SK-N-SH treated with all-trans-retinoic acid at 6 μM for 48 hours (cell line): ENCODE data around the gene XRCC4.
"Not testable (repeated sequence)": the region's sequence is repeated elsewhere in the genome, so short reads cannot be mapped to it uniquely, and the experiment has no call there.

Experiments
- ATAC-seq: fragments of 200-7000 bp; cut with Tn5 transposase; 3 replicates; pipeline ENCODE4 v1.9.1; 2020; ENCODE audit warnings: mild to moderate bottlenecking, moderate library complexity
- ARNTL ChIP-seq: fragments of 450-650 bp; formaldehyde crosslinking; IDR thresholded peaks from 2 replicates; pipeline ENCODE4 v1.5.0; 2020; ENCODE audit warnings: low read depth, mild to moderate bottlenecking, moderate library complexity, borderline replicate concordance
- BACH2 ChIP-seq: fragments of 250-450 bp; sonication (Bioruptor Pico); IDR thresholded peaks from 2 replicates; pipeline ENCODE4 v1.9.0; 2021; ENCODE audit warnings: mild to moderate bottlenecking, borderline replicate concordance
- ESRRG ChIP-seq: fragments of 250-450 bp; sonication (Bioruptor Pico); IDR thresholded peaks from 2 replicates; pipeline ENCODE4 v1.6.1; 2021; ENCODE audit warnings: mild to moderate bottlenecking
- GLIS3 ChIP-seq: fragments of 250-450 bp; sonication (Bioruptor Pico); IDR thresholded peaks from 2 replicates; pipeline ENCODE4 v1.5.0; 2020; ENCODE audit warnings: mild to moderate bottlenecking, moderate library complexity
- OSR1 ChIP-seq: fragments of 250-450 bp; sonication (Bioruptor Pico); IDR thresholded peaks from 2 replicates; pipeline ENCODE4 v1.8.0; 2022; ENCODE audit warnings: moderate library complexity, mild to moderate bottlenecking, inconsistent platforms
- PPARA ChIP-seq: fragments of 250-450 bp; sonication (Bioruptor Pico); IDR thresholded peaks from 2 replicates; pipeline ENCODE4 v1.5.0; 2020; ENCODE audit warnings: mild to moderate bottlenecking, borderline replicate concordance
- RARB ChIP-seq: fragments of 250-450 bp; sonication (Bioruptor Pico); IDR thresholded peaks from 2 replicates; pipeline ENCODE4 v1.8.0; 2021; ENCODE audit warnings: mild to moderate bottlenecking, moderate library complexity
- SNAI2 ChIP-seq: fragments of 250-450 bp; sonication (Bioruptor Pico); IDR thresholded peaks from 2 replicates; pipeline ENCODE4 v1.5.0; 2020; ENCODE audit warnings: mild to moderate bottlenecking, moderate library complexity
- TCF4 ChIP-seq: fragments of 250-450 bp; sonication (Bioruptor Pico); IDR thresholded peaks from 2 replicates; pipeline ENCODE4 v1.8.0; 2021; ENCODE audit warnings: mild to moderate bottlenecking, moderate library complexity, borderline replicate concordance
- TOX ChIP-seq: fragments of 250-450 bp; sonication (Bioruptor Pico); IDR thresholded peaks from 2 replicates; pipeline ENCODE4 v1.8.0; 2021; ENCODE audit warnings: mild to moderate bottlenecking, moderate library complexity, borderline replicate concordance
- ZC3H10 ChIP-seq: fragments of 250-450 bp; sonication (Bioruptor Pico); IDR thresholded peaks from 2 replicates; pipeline ENCODE4 v1.5.1; 2021; ENCODE audit warnings: mild to moderate bottlenecking, moderate library complexity
- ZFP3 ChIP-seq: fragments of 250-450 bp; sonication (Bioruptor Pico); IDR thresholded peaks from 2 replicates; pipeline ENCODE4 v1.5.0; 2020; ENCODE audit warnings: mild to moderate bottlenecking, moderate library complexity
- ZFP30 ChIP-seq: fragments of 450-650 bp; formaldehyde crosslinking; IDR thresholded peaks from 2 replicates; pipeline ENCODE4 v1.5.0; 2022; ENCODE audit warnings: mild to moderate bottlenecking, moderate library complexity
- ZNF565 ChIP-seq: fragments of 450-650 bp; formaldehyde crosslinking; conservative IDR thresholded peaks from 2 replicates; pipeline ENCODE4 v1.5.0; 2020; ENCODE audit warnings: low read depth, mild to moderate bottlenecking, moderate library complexity
- ZNF70 ChIP-seq: fragments of 450-650 bp; formaldehyde crosslinking; IDR thresholded peaks from 2 replicates; pipeline ENCODE4 v1.5.0; 2020; ENCODE audit warnings: mild to moderate bottlenecking, moderate library complexity
- TF ChIP-seq, protein P1 (sequence below): fragments of 250-450 bp; sonication (Bioruptor Pico); IDR thresholded peaks from 2 replicates; pipeline ENCODE4 v1.5.0; 2020; ENCODE audit warnings: mild to moderate bottlenecking, moderate library complexity
- TF ChIP-seq, protein P2 (sequence below): fragments of 250-450 bp; sonication (Bioruptor Pico); IDR thresholded peaks from 2 replicates; pipeline ENCODE4 v1.8.0; 2021; ENCODE audit warnings: low read depth, mild to moderate bottlenecking, moderate library complexity, borderline replicate concordance
- TF ChIP-seq, protein P3 (sequence below): fragments of 250-450 bp; sonication (Bioruptor Pico); IDR thresholded peaks from 2 replicates; pipeline ENCODE4 v1.8.0; 2020; ENCODE audit warnings: mild to moderate bottlenecking, moderate library complexity, borderline replicate concordance
- TF ChIP-seq, protein P4 (sequence below): fragments of 250-450 bp; sonication (Bioruptor Pico); IDR thresholded peaks from 2 replicates; pipeline ENCODE4 v1.5.1; 2021; ENCODE audit warnings: mild to moderate bottlenecking, moderate library complexity
- TF ChIP-seq, protein P5 (sequence below): fragments of 250-450 bp; sonication (Bioruptor Pico); IDR thresholded peaks from 2 replicates; pipeline ENCODE4 v1.5.1; 2020; ENCODE audit warnings: low read depth, mild to moderate bottlenecking, moderate library complexity

The XRCC4 gene

DNA sequence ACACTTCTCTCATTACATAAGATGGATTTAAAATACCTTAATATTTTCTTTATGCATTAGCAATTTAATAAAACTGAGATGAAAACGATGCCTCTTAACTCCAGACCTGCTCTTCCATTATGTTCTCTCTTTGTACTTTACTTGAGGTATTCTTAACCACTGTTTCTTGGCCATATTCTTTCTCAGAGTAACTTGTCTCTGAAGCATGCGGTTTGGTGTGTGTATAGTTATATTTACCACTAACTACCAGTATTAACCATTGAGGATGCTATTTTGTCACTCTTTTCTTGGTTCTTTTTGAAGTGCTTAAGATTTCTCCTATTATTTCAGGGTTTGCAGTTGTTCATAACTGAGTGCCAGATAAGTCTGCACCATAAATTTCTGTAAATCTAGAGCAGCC lies 18.0 kb upstream of the XRCC4 start:
- peak; percentile 22; the same call in 1 of the 3 replicates for ATAC-seq
- TF ChIP-seq PPARA (CRISPR knock-in tag), result no peak
- no peak for TF ChIP-seq ESRRG (CRISPR knock-in tag)
- TF ChIP-seq, protein P1, sequence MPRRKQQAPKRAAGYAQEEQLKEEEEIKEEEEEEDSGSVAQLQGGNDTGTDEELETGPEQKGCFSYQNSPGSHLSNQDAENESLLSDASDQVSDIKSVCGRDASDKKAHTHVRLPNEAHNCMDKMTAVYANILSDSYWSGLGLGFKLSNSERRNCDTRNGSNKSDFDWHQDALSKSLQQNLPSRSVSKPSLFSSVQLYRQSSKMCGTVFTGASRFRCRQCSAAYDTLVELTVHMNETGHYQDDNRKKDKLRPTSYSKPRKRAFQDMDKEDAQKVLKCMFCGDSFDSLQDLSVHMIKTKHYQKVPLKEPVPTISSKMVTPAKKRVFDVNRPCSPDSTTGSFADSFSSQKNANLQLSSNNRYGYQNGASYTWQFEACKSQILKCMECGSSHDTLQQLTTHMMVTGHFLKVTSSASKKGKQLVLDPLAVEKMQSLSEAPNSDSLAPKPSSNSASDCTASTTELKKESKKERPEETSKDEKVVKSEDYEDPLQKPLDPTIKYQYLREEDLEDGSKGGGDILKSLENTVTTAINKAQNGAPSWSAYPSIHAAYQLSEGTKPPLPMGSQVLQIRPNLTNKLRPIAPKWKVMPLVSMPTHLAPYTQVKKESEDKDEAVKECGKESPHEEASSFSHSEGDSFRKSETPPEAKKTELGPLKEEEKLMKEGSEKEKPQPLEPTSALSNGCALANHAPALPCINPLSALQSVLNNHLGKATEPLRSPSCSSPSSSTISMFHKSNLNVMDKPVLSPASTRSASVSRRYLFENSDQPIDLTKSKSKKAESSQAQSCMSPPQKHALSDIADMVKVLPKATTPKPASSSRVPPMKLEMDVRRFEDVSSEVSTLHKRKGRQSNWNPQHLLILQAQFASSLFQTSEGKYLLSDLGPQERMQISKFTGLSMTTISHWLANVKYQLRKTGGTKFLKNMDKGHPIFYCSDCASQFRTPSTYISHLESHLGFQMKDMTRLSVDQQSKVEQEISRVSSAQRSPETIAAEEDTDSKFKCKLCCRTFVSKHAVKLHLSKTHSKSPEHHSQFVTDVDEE (CRISPR knock-in tag), result no peak

DNA sequence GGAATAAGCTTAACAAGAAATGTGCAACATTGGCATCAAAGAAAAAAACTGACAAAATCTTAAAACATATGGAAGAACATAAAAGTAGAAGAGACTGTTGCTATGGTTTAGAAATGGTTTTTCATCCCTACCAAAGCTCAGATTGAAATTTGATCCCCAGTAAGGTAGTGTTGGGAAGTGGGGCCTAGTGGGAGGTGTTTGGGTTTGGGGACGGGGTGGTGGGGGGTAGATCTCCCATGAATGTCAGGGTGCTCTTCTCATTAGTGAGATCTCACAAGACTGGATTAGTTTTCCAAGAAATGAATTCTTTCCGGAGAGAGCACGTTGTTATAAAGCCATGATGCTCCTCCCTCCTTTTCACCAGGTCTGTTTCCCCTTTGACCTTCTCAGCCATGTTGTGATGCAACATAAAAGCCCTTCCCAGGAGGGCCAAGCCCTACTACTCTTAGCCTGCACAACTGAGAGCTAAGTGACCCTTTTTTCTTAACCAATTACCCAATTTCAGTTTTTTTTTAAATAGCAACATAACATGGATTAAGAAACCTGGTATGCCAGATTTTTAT lies 10.7 kb upstream of the XRCC4 start:
- no peak for ATAC-seq
- TF ChIP-seq TCF4 (CRISPR knock-in tag) (no peak), SNAI2 (CRISPR knock-in tag) (no peak), ZNF565 (no peak), BACH2 (no peak), PPARA (CRISPR knock-in tag) (no peak), ARNTL (CRISPR knock-in tag) (no peak), GLIS3 (CRISPR knock-in tag) (no peak), ZFP3 (CRISPR knock-in tag) (no peak), RARB (CRISPR knock-in tag) (no peak), ZFP30 (CRISPR knock-in tag) (no peak), ZNF70 (CRISPR knock-in tag) (no peak), OSR1 (no peak), ZC3H10 (no peak), TOX (no peak)
- TF ChIP-seq, protein P2, sequence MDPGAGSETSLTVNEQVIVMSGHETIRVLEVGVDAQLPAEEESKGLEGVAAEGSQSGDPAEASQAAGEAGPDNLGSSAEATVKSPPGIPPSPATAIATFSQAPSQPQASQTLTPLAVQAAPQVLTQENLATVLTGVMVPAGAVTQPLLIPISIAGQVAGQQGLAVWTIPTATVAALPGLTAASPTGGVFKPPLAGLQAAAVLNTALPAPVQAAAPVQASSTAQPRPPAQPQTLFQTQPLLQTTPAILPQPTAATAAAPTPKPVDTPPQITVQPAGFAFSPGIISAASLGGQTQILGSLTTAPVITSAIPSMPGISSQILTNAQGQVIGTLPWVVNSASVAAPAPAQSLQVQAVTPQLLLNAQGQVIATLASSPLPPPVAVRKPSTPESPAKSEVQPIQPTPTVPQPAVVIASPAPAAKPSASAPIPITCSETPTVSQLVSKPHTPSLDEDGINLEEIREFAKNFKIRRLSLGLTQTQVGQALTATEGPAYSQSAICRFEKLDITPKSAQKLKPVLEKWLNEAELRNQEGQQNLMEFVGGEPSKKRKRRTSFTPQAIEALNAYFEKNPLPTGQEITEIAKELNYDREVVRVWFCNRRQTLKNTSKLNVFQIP, result no peak
- TF ChIP-seq, protein P1 (CRISPR knock-in tag), result no peak
- TF ChIP-seq, protein P3, sequence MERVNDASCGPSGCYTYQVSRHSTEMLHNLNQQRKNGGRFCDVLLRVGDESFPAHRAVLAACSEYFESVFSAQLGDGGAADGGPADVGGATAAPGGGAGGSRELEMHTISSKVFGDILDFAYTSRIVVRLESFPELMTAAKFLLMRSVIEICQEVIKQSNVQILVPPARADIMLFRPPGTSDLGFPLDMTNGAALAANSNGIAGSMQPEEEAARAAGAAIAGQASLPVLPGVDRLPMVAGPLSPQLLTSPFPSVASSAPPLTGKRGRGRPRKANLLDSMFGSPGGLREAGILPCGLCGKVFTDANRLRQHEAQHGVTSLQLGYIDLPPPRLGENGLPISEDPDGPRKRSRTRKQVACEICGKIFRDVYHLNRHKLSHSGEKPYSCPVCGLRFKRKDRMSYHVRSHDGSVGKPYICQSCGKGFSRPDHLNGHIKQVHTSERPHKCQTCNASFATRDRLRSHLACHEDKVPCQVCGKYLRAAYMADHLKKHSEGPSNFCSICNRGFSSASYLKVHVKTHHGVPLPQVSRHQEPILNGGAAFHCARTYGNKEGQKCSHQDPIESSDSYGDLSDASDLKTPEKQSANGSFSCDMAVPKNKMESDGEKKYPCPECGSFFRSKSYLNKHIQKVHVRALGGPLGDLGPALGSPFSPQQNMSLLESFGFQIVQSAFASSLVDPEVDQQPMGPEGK (CRISPR knock-in tag), result no peak
- TF ChIP-seq, protein P4, sequence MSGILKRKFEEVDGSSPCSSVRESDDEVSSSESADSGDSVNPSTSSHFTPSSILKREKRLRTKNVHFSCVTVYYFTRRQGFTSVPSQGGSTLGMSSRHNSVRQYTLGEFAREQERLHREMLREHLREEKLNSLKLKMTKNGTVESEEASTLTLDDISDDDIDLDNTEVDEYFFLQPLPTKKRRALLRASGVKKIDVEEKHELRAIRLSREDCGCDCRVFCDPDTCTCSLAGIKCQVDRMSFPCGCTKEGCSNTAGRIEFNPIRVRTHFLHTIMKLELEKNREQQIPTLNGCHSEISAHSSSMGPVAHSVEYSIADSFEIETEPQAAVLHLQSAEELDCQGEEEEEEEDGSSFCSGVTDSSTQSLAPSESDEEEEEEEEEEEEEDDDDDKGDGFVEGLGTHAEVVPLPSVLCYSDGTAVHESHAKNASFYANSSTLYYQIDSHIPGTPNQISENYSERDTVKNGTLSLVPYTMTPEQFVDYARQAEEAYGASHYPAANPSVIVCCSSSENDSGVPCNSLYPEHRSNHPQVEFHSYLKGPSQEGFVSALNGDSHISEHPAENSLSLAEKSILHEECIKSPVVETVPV, result no peak
- TF ChIP-seq, protein P5, sequence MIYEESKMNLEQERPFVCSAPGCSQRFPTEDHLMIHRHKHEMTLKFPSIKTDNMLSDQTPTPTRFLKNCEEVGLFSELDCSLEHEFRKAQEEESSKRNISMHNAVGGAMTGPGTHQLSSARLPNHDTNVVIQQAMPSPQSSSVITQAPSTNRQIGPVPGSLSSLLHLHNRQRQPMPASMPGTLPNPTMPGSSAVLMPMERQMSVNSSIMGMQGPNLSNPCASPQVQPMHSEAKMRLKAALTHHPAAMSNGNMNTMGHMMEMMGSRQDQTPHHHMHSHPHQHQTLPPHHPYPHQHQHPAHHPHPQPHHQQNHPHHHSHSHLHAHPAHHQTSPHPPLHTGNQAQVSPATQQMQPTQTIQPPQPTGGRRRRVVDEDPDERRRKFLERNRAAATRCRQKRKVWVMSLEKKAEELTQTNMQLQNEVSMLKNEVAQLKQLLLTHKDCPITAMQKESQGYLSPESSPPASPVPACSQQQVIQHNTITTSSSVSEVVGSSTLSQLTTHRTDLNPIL (CRISPR knock-in tag), result no peak

DNA sequence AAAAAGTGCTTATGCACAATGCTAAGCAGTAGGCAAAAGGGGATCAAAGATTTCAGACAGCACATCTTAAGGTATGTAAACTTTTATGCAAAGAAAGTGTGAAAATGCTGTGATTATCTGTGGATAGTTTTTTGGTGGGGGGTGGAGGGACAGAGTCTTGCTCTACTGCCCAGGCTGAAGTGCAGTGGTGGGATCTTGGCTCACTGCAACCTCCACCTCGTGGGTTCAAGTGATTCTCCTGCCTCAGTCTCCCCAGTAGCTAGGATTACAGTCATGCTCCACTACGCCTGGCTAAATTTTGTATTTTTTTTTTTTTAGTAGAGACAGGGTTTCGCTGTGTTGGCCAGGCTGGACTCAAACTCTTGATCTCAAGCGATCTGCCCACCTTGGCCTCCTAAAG lies 10.0 kb upstream of the XRCC4 start:
- not testable (repeated sequence) for ATAC-seq
